Spinal cord (tissue), 10 donors: ENCODE measurements around the gene ZBTB2. TPM values are rescaled to one million over a fixed set of nuclear protein-coding genes. Genes with fewer than 3 reads are reported as not detected.
"Not testable (repeated sequence)": the region's sequence is repeated elsewhere in the genome, so short reads cannot be mapped to it uniquely, and the experiment has no call there.

Experiments
- DNase-seq, 6 donors: peaks; one replicate each; pipeline versions ENCODE4 v3.0.0 to v3.0.0-alpha.2; 2013 to 2015; ENCODE audit warnings: low spot score in 6 of 6, low read depth in 4 of 6
- H3K27ac ChIP-seq: one replicate; pipeline ENCODE4 v1.5.1; 2013; ENCODE audit warnings: low read depth, low read length, control low read depth
- H3K27me3 ChIP-seq: one replicate; pipeline ENCODE4 v1.6.1; 2013; ENCODE audit warnings: low read length; ENCODE audit not compliant: control insufficient read depth, insufficient read depth
- H3K36me3 ChIP-seq: one replicate; pipeline ENCODE4 v1.6.1; 2013; ENCODE audit warnings: low read length; ENCODE audit not compliant: control insufficient read depth, insufficient read depth
- H3K4me1 ChIP-seq: one replicate; pipeline ENCODE4 v1.6.1; 2013; ENCODE audit warnings: low read length; ENCODE audit not compliant: control insufficient read depth, insufficient read depth
- H3K4me3 ChIP-seq: one replicate; pipeline ENCODE4 v1.5.1; 2013; ENCODE audit warnings: low read depth, low read length, control low read depth
- H3K9me3 ChIP-seq: one replicate; pipeline ENCODE4 v1.6.1; 2013; ENCODE audit warnings: low read length; ENCODE audit not compliant: control insufficient read depth, insufficient read depth
- WGBS: methylation state at CpG from one replicate; pipeline ENCODE4 v1.1.5; 2013; ENCODE audit warnings: missing lambda C conversion rate; ENCODE audit not compliant: insufficient coverage; 5-methylcytosine and 5-hydroxymethylcytosine counted together
- polyA plus RNA-seq, 2 donors: library from polyadenylated mRNA; unstranded; fragments of 120-200 nt; gene quantifications; one replicate each; pipeline ENCODE4 v1.2.1, GENCODE V29; 2013; ENCODE audit not compliant: insufficient read length in 2 of 2
- total RNA-seq, 2 donors: library from RNA; depleted of rRNA in 1 of 2; stranded (reverse); fragments of 120-200 nt in 1 of 2; fragments of >200 nt in 1 of 2; gene quantifications; one replicate each; pipeline versions ENCODE4 v1.2.3 to v1.2.4, GENCODE V29; 2013 to 2014
- donor health status: healthy.

The ZBTB2 gene
- total and polyA plus RNA-seq, 4 donors = 8.9 to 13.9 (median 11.1) TPM

DNA sequence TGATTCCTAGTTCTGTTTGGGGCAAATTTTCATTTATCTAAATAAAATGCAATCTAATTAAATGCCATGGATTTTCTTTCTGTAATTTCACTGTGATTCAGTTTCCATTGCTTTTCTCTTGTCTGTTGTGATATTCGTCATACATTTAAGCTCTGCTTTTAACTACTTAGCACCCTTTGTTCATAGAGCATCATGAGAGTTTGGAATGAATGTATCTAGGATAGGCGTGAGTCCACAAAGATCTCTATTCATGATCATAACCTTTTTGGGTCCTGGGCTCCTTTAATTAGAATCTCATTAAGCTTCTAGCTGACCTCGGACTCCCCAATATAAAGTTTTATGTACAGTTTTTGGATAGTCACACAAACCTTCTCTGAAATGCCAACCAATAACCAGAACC is 32.9 kb downstream of the ZBTB2 start:
- Histone ChIP-seq H3K27me3 (no peaks in the 10 kb centered on the region), H3K9me3 (no peaks in the 10 kb centered on the region), H3K36me3 (peaks cover 15% of the 10 kb centered on the region), H3K4me1 (no peaks in the 10 kb centered on the region), H3K27ac (no peak overlapping the region), H3K4me3 (no peak overlapping the region)
- no CpG with 5 or more reads among the region's 3 CpGs for WGBS
- DNase-seq = no peak

DNA sequence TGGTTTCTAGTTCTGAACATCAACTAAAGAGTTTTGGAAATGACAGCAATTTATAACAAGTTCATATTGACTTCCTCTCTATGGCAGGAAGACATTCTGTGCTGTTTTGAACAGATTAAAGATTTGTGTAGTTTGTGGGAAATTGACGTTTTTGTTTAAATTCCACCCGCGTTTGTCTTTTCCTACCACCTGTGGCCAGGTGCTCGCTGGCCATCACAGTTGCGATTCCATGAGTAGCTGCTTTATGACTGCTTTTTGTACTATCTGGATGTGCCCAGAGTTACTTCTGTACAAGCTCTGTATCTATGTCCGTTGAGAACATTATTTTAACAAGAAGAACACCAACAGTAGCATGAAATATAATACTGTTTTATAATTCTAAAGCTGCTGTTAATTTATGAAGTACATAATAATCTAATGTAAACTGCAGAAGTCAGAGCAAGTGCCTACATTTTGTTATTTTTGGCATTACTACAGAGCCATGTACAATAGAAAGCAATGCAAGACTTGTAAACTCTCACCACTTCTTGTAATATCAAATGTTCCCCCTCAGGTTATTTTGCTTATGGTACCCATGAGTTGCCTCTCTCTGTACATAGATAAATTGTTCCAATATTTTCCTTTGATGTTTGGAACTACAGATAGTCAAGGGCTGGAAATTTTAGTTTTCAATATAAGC is 33.5 kb downstream of the ZBTB2 start:
- Histone ChIP-seq H3K4me1 (no peaks in the 10 kb centered on the region), H3K9me3 (no peaks in the 10 kb centered on the region), H3K27ac (no peak overlapping the region), H3K4me3 (no peak overlapping the region), H3K27me3 (no peaks in the 10 kb centered on the region), H3K36me3 (peaks cover 14% of the 10 kb centered on the region)
- 91% methylated on average over 4 of the region's 6 CpGs for WGBS
- no peak for DNase-seq

DNA sequence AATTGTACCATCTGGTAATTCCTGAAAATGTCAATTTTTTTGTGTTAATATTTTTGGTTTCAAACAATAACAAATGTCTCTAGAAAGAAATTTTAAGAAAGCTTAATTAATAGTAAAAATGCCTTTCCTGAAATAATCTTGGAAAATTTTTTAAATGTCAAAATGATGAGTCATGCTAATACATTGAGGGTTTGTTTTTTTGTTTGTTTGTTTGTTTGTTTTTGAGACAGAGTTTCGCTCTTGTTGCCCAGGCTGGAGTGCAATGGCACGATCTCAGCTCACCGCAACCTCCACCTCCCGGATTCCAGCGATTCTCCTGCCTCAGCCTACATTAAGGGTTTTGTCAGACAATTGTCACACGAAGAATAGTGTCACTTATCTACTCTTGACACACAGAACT is 34.4 kb downstream of the ZBTB2 start:
- peaks cover 11% of the 10 kb centered on the region for H3K36me3 ChIP-seq
- H3K9me3 ChIP-seq, H3K4me3 ChIP-seq, H3K27me3 ChIP-seq, H3K27ac ChIP-seq, H3K4me1 ChIP-seq, DNase-seq: not testable (repeated sequence)
- 92% methylated on average over 4 of the region's 6 CpGs for WGBS

DNA sequence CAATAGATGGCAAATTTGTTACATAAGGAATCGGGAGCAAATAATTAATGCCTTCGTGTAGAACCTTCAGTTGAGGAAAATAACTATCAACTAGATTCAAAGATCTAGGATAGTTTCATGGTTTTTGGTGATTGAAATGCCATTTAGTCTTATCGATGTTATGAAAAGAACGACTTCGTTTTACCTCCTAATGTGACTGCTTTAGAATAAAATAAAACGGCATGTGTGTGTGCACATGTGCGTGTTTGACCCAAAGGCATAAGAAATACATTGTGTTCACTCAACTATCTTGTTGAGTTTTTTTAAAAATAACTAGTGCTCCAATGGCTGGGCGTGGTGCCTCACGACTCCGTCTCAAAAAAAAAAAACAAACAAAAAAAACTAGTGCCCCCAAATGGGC is 37.6 kb downstream of the ZBTB2 start:
- Histone ChIP-seq H3K27ac (no peak overlapping the region), H3K36me3 (peaks cover 34% of the 10 kb centered on the region), H3K4me3 (no peak overlapping the region), H3K9me3 (no peaks in the 10 kb centered on the region), H3K27me3 (no peaks in the 10 kb centered on the region), H3K4me1 (no peaks in the 10 kb centered on the region)
- no peak for DNase-seq
- 100% methylated on average over 3 of the region's 10 CpGs for WGBS

GRCh38 chr6:151352410-151353396 is 38.7 kb downstream of the ZBTB2 start:
- WGBS = 88% methylated on average over 15 of the region's 19 CpGs
- H3K27ac ChIP-seq = no peak overlapping the region
- no peaks in the 10 kb centered on the region for H3K9me3 ChIP-seq
- H3K4me3 ChIP-seq = no peak overlapping the region
- no peak for DNase-seq
- H3K36me3 ChIP-seq = peaks cover 35% of the 10 kb centered on the region
- H3K4me1 ChIP-seq = no peaks in the 10 kb centered on the region
- no peaks in the 10 kb centered on the region for H3K27me3 ChIP-seq

- Histone ChIP-seq H3K36me3 (peaks cover 35% of the 10 kb centered on the region), H3K27me3 (no peaks in the 10 kb centered on the region), H3K4me3 (no peak overlapping the region), H3K9me3 (no peaks in the 10 kb centered on the region), H3K27ac (no peak overlapping the region), H3K4me1 (no peaks in the 10 kb centered on the region)
- no peak for DNase-seq
- 96% methylated on average over 6 of the region's 7 CpGs for WGBS
Measured at GRCh38 chr6:151351731-151352130, 39.6 kb downstream of the ZBTB2 start.

DNA sequence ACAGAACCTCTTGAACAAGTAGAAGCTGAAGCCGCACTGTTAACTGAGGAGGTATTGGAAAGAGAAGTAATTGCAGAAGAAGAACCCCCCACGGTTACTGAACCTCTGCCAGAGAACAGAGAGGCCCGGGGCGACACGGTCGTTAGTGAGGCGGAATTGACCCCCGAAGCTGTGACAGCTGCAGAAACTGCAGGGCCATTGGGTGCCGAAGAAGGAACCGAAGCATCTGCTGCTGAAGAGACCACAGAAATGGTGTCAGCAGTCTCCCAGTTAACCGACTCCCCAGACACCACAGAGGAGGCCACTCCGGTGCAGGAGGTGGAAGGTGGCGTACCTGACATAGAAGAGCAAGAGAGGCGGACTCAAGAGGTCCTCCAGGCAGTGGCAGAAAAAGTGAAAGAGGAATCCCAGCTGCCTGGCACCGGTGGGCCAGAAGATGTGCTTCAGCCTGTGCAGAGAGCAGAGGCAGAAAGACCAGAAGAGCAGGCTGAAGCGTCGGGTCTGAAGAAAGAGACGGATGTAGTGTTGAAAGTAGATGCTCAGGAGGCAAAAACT is 40.1 kb downstream of the ZBTB2 start:
- WGBS = 78% methylated on average over 18 of the region's 18 CpGs
- H3K27me3 ChIP-seq = no peaks in the 10 kb centered on the region
- H3K9me3 ChIP-seq = no peaks in the 10 kb centered on the region
- H3K4me3 ChIP-seq = no peak overlapping the region
- no peak for DNase-seq
- H3K27ac ChIP-seq = no peak overlapping the region
- no peaks in the 10 kb centered on the region for H3K4me1 ChIP-seq
- peaks cover 35% of the 10 kb centered on the region for H3K36me3 ChIP-seq

DNA sequence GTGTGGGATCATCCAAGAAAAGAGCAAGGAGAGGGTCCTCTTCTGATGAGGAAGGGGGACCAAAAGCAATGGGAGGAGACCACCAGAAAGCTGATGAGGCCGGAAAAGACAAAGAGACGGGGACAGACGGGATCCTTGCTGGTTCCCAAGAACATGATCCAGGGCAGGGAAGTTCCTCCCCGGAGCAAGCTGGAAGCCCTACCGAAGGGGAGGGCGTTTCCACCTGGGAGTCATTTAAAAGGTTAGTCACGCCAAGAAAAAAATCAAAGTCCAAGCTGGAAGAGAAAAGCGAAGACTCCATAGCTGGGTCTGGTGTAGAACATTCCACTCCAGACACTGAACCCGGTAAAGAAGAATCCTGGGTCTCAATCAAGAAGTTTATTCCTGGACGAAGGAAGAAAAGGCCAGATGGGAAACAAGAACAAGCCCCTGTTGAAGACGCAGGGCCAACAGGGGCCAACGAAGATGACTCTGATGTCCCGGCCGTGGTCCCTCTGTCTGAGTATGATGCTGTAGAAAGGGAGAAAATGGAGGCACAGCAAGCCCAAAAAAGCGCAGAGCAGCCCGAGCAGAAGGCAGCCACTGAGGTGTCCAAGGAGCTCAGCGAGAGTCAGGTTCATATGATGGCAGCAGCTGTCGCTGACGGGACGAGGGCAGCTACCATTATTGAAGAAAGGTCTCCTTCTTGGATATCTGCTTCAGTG is 40.8 kb downstream of the ZBTB2 start:
- WGBS = 96% methylated on average over 20 of the region's 20 CpGs
- Histone ChIP-seq H3K4me1 (no peaks in the 10 kb centered on the region), H3K27me3 (no peaks in the 10 kb centered on the region), H3K9me3 (no peaks in the 10 kb centered on the region), H3K27ac (no peak overlapping the region), H3K36me3 (peaks cover 35% of the 10 kb centered on the region), H3K4me3 (no peak overlapping the region)
- DNase-seq = no peak

- H3K9me3 ChIP-seq = no peaks in the 10 kb centered on the region
- peaks cover 35% of the 10 kb centered on the region for H3K36me3 ChIP-seq
- no peaks in the 10 kb centered on the region for H3K4me1 ChIP-seq
- WGBS = 93% methylated on average over 18 of the region's 19 CpGs
- no peak for DNase-seq
- no peaks in the 10 kb centered on the region for H3K27me3 ChIP-seq
- no peak overlapping the region for H3K27ac ChIP-seq
- H3K4me3 ChIP-seq = no peak overlapping the region
Measured at GRCh38 chr6:151349651-151350270, 41.6 kb downstream of the ZBTB2 start.
